K562 (cell line): ENCODE data around the gene HIVEP3. TPM values are rescaled to one million over a fixed set of nuclear protein-coding genes. Genes with fewer than 3 reads are reported as not detected.

Experiments used
- ATAC-seq: fragments of 200-7000 bp; cut with Tn5 transposase; 3 replicates; pipeline ENCODE4 v1.9.1; 2020; ENCODE audit warnings: moderate library complexity
- BruUV-seq: library from RNA; stranded (reverse); fragments of 400-500 nt; replicated peaks from 2 replicates; lab custom pipeline; 2021; lab: Mats Ljungman, UMichigan
- CTCF ChIA-PET: fragments of 300-600 bp; formaldehyde crosslinking; extraction: SDS; loops from one replicate; lab custom pipeline; 2021; ENCODE audit warnings: low intra/inter-chr PET ratio; lab: Yijun Ruan, JAX
- POLR2A ChIA-PET: fragments of 300-600, 350-650 bp; sonication (Branson Sonifier 250); formaldehyde crosslinking; extraction: SDS; loops from one replicate; lab custom pipeline; 2021; ENCODE audit warnings: antibody characterized with exemption, inconsistent platforms; lab: Yijun Ruan, JAX
- DNase-seq, 4 experiments: peaks; one replicate each; pipeline versions ENCODE4 v3.0.0 to v3.0.0-alpha.2; 2011 to 2018; ENCODE audit warnings: low spot score in 3 of 4, mixed read lengths in 3 of 4; ENCODE audit errors: extremely low read depth in 1 of 4
- FAIRE-seq: peaks from 2 replicates; lab custom pipeline; 2011; peaks lifted over from hg19 to GRCh38; lab: Jason Lieb, UNC
- H2AFZ ChIP-seq: 2 replicates; pipeline ENCODE4 v1.6.0; 2011; ENCODE audit warnings: low read depth, low read length, control low read depth, inconsistent platforms
- H3K27ac ChIP-seq: fragments of 200-600 bp; 3 replicates; pipeline ENCODE4 v1.8.0; 2011; ENCODE audit warnings: low read depth, mild to moderate bottlenecking, control low read depth, inconsistent platforms, low read length, moderate library complexity, mixed read lengths; ENCODE audit errors: extremely low read depth
- H3K27me3 ChIP-seq, 2 experiments: fragments of 300-600 bp in 1 of 2; 2 replicates in 1 of 2; 3 replicates in 1 of 2; pipeline versions ENCODE4 v1.6.0 to v1.8.0; 2011; ENCODE audit warnings: inconsistent platforms in 2 of 2, low read length in 2 of 2, mild to moderate bottlenecking in 1 of 2, mixed read lengths in 1 of 2, moderate library complexity in 1 of 2; ENCODE audit not compliant: control insufficient read depth in 2 of 2, insufficient read depth in 2 of 2
- H3K36me3 ChIP-seq: fragments of 300-600 bp; 3 replicates; pipeline ENCODE4 v1.8.0; 2011; ENCODE audit warnings: mild to moderate bottlenecking, low read length, inconsistent platforms; ENCODE audit not compliant: control insufficient read depth, insufficient read depth
- H3K4me1 ChIP-seq, 2 experiments: fragments of 200-600 bp in 1 of 2; replicated peaks in 1 of 2; 2 replicates in 1 of 2; 3 replicates in 1 of 2; pipeline versions ENCODE4 v1.5.1 to v1.8.0; 2011; ENCODE audit warnings: inconsistent platforms in 2 of 2, low read length in 2 of 2, mild to moderate bottlenecking in 1 of 2, mixed read lengths in 1 of 2, moderate library complexity in 1 of 2; ENCODE audit not compliant: control insufficient read depth in 2 of 2, insufficient read depth in 2 of 2
- H3K4me2 ChIP-seq: 2 replicates; pipeline ENCODE4 v1.6.1; 2011; ENCODE audit warnings: low read length, control low read depth, inconsistent platforms, mixed read lengths; ENCODE audit not compliant: insufficient read depth
- H3K4me3 ChIP-seq: fragments of 200-600 bp; sonication (generic), shearing (Covaris generic); 2 replicates; pipeline ENCODE4 v1.5.1; 2016; ENCODE audit warnings: control low read depth, inconsistent platforms
- H3K79me2 ChIP-seq: fragments of 200-600 bp; 3 replicates; pipeline ENCODE4 v1.8.0; 2011; ENCODE audit warnings: low read length, inconsistent platforms; ENCODE audit not compliant: control insufficient read depth, insufficient read depth
- H3K9ac ChIP-seq, 2 experiments: 2 replicates each; pipeline versions ENCODE4 v1.6.0 to v1.6.1; 2011; ENCODE audit warnings: low read depth in 2 of 2, low read length in 2 of 2, control low read depth in 1 of 2, inconsistent platforms in 1 of 2, mild to moderate bottlenecking in 1 of 2, mixed read lengths in 1 of 2; ENCODE audit not compliant: insufficient read depth in 1 of 2
- H3K9me1 ChIP-seq: one replicate; pipeline ENCODE4 v1.6.0; 2011; ENCODE audit warnings: inconsistent platforms, mild to moderate bottlenecking, low read length, moderate library complexity; ENCODE audit not compliant: control insufficient read depth, insufficient read depth
- H3K9me3 ChIP-seq: replicated peaks from 2 replicates; pipeline ENCODE4 v1.5.1; 2011; ENCODE audit warnings: low read depth, low read length, inconsistent platforms; ENCODE audit not compliant: control insufficient read depth, insufficient read depth
- H4K20me1 ChIP-seq: replicated peaks from 2 replicates; pipeline ENCODE4 v1.6.1; 2011; ENCODE audit warnings: low read length, inconsistent platforms, mixed read lengths; ENCODE audit not compliant: control insufficient read depth, insufficient read depth
- CAMTA2 ChIP-seq: fragments of 250-450 bp; sonication (Bioruptor Pico); conservative IDR thresholded peaks from 2 replicates; pipeline ENCODE4 v1.5.1; 2022
- CEBPG ChIP-seq, 3 experiments: fragments of 200-800 bp in 1 of 3; sonication (Bioruptor generic) in 1 of 3; sonication (generic) in 1 of 3; formaldehyde crosslinking in 1 of 3; IDR thresholded peaks in 2 of 3; conservative IDR thresholded peaks in 1 of 3; 2 replicates each; pipeline versions ENCODE4 v1.6.1 to v1.8.0; 2016 to 2022; ENCODE audit warnings: missing compliant biosample characterization in 2 of 3, missing genetic modification characterization in 2 of 3, mild to moderate bottlenecking in 1 of 3, missing genetic modification reagents in 1 of 3
- ZBED1 ChIP-seq: IDR thresholded peaks from 2 replicates; pipeline ENCODE4 v1.6.1; 2014
- ZNF121 ChIP-seq: sonication (generic); formaldehyde crosslinking; conservative IDR thresholded peaks from 2 replicates; pipeline ENCODE4 v1.8.0; 2022; ENCODE audit warnings: missing genetic modification reagents
- ZNF407 ChIP-seq: fragments of 450-650 bp; IDR thresholded peaks from 2 replicates; pipeline ENCODE4 v1.6.1; 2016; ENCODE audit warnings: low read depth
- WGBS: fragments of 100-300 bp; shearing (Covaris generic); methylation state at CpG from one replicate; pipeline ENCODE4 v1.1.6; 2016; ENCODE audit warnings: low coverage, mixed read lengths; ENCODE audit not compliant: insufficient coverage; ENCODE audit errors: missing lambda C conversion rate; 5-methylcytosine and 5-hydroxymethylcytosine counted together
- in situ Hi-C: fragments of 300-500 bp; cut with MboI; formaldehyde crosslinking; loops from 4 replicates; pipeline ENCODE4 v1.15.0; 2018; ENCODE audit warnings: inconsistent platforms, mixed read lengths
- intact Hi-C: fragments of 100-400 bp; cut with micrococcal nuclease; formaldehyde crosslinking; loops from 2 replicates; pipeline ENCODE4 v1.14.2; 2022
- polyA plus RNA-seq, 8 experiments: library from polyadenylated mRNA; depleted of rRNA in 4 of 8; stranded (reverse) in 5 of 8; unstranded in 3 of 8; fragments of >200 nt; fragmentation: Nextera tagmentation in 2 of 8; fragmentation: Illumina TruSeq in 1 of 8; extraction: Ambion mirVana in 2 of 8; extraction: Trizol in 1 of 8; gene quantifications; 2 replicates each; pipeline versions ENCODE4 v1.2.1 to v1.2.3, GENCODE V29; 2011 to 2014; ENCODE audit warnings: inconsistent platforms in 1 of 8, missing spikeins in 1 of 8
- total RNA-seq, 7 experiments: library from RNA; depleted of rRNA in 6 of 7; stranded (reverse); fragments of >200 nt in 6 of 7; fragmentation: Illumina TruSeq in 2 of 7; extraction: Trizol in 2 of 7; gene quantifications; 2 replicates each; pipeline versions ENCODE4 v1.2.1 to v1.2.3, GENCODE V29; 2011 to 2021; ENCODE audit warnings: low replicate concordance in 1 of 7

Gene HIVEP3
- total and polyA plus RNA-seq, 9 of the 15 experiments (the other 6 are each of a cell fraction or from before 2014, with no cell fraction given), result 0.09 to 0.58 (median 0.34) TPM; not detected in 1

GRCh38 chr1:41954533-41954944 lies 35.8 kb upstream of the HIVEP3 start:
- ChIA-PET CTCF (no interaction called here), POLR2A (no interaction called here)
- BruUV-seq, result no TSS peak
- FAIRE-seq (no peak), ATAC-seq (no peak), DNase-seq (no peak)
- Histone ChIP-seq H3K4me3 (no peak overlapping the region), H2AFZ (no peak overlapping the region), H3K9ac (no peak overlapping the region), H3K9me1 (no peaks in the 10 kb centered on the region), H3K79me2 (no peaks in the 10 kb centered on the region), H4K20me1 (no peaks in the 10 kb centered on the region), H3K4me2 (no peak overlapping the region), H3K27ac (no peak overlapping the region), H3K27me3 (peaks cover 0 to 5% of the 10 kb centered on the region in 2 experiments; a peak in 3 of 5 replicates), H3K4me1 (no peaks in the 10 kb centered on the region), H3K36me3 (no peaks in the 10 kb centered on the region), H3K9me3 (no peaks in the 10 kb centered on the region)
- intact Hi-C loops (no loop called here), in situ Hi-C loops (no loop called here)
- TF ChIP-seq CEBPG (CRISPR knock-in tag; IDR thresholded peaks at IDR 0.05), result no peak
- peak in 1 of 2 experiments; percentile 30; a peak in 1 of 4 replicates for TF ChIP-seq CEBPG (tag; conservative IDR thresholded peaks at IDR 0.05 in 1 of 2, IDR thresholded peaks at IDR 0.05 in 1 of 2)
- no peak for TF ChIP-seq ZNF121 (CRISPR knock-in tag)
- TF ChIP-seq ZBED1, result no peak
- no peak for TF ChIP-seq ZNF407
- TF ChIP-seq CAMTA2 (CRISPR knock-in tag), result no peak
- 2% methylated on average over 6 of the region's 6 CpGs for WGBS
